ENCODE results near the gene SH3PXD2A. TPM values are rescaled to one million over a fixed set of nuclear protein-coding genes. Genes with fewer than 3 reads are reported as not detected.

Gene SH3PXD2A
- total RNA-seq, 1 donor from 2014 or later = 56.2 TPM

- Histone ChIP-seq H3K4me3 (no peak overlapping the region), H3K4me1 (peaks cover 5% of the 10 kb centered on the region), H3K36me3 (peaks cover 0 to 6% of the 10 kb centered on the region in 2 donors), H3K27me3 (no peaks in the 10 kb centered on the region), H3K27ac (no peak overlapping the region), H3K9me3 (no peaks in the 10 kb centered on the region)
- intact Hi-C loops (cut with DNase I) = no loop called here
- TF ChIP-seq CTCF (IDR thresholded peaks at IDR 0.05) = no peak
- no peak for TF ChIP-seq POLR2A (IDR thresholded peaks at IDR 0.05)
- no peak for TF ChIP-seq POLR2AphosphoS5 (IDR thresholded peaks at IDR 0.05; ENCODE audit: insufficient read depth in 1 of 2, low read depth in 1 of 2)
- no peak for DNase-seq (ENCODE audit: extremely low spot score in 2 of 2)
Observed at GRCh38 chr10:103795634-103796270, 59.6 kb downstream of the SH3PXD2A start.

GRCh38 chr10:103794996-103795395 lies 60.4 kb downstream of the SH3PXD2A start:
- peaks cover 0 to 6% of the 10 kb centered on the region in 2 donors for H3K36me3 ChIP-seq
- H3K27me3 ChIP-seq = no peaks in the 10 kb centered on the region
- no peak overlapping the region for H3K4me3 ChIP-seq
- no peak for TF ChIP-seq CTCF (IDR thresholded peaks at IDR 0.05)
- TF ChIP-seq POLR2A (IDR thresholded peaks at IDR 0.05) = no peak
- no peak for TF ChIP-seq POLR2AphosphoS5 (IDR thresholded peaks at IDR 0.05; ENCODE audit: insufficient read depth in 1 of 2, low read depth in 1 of 2)
- H3K9me3 ChIP-seq = no peaks in the 10 kb centered on the region
- no peak for DNase-seq (ENCODE audit: extremely low spot score in 2 of 2)
- H3K4me1 ChIP-seq = peaks cover 10% of the 10 kb centered on the region
- H3K27ac ChIP-seq = no peak overlapping the region
- intact Hi-C loops (cut with DNase I) = no loop called here

- no peak for TF ChIP-seq POLR2A (IDR thresholded peaks at IDR 0.05)
- TF ChIP-seq CTCF (IDR thresholded peaks at IDR 0.05) = no peak
- TF ChIP-seq POLR2AphosphoS5 (IDR thresholded peaks at IDR 0.05; ENCODE audit: insufficient read depth in 1 of 2, low read depth in 1 of 2) = no peak
- no peak overlapping the region for H3K4me3 ChIP-seq
- intact Hi-C loops (cut with DNase I) = no loop called here
- peaks cover 10% of the 10 kb centered on the region for H3K4me1 ChIP-seq
- no peak for DNase-seq (ENCODE audit: extremely low spot score in 2 of 2)
- no peak overlapping the region for H3K27ac ChIP-seq
- no peaks in the 10 kb centered on the region for H3K27me3 ChIP-seq
- peaks cover 0 to 6% of the 10 kb centered on the region in 2 donors for H3K36me3 ChIP-seq
- no peaks in the 10 kb centered on the region for H3K9me3 ChIP-seq
Observed at GRCh38 chr10:103793920-103794883, 61.2 kb downstream of the SH3PXD2A start.

- H3K27ac ChIP-seq = no peak overlapping the region
- intact Hi-C loops (cut with DNase I) = no loop called here
Observed at GRCh38 chr10:103793429-103793828, 61.9 kb downstream of the SH3PXD2A start.

More at GRCh38 chr10:103793429-103793828, 61.9 kb downstream of the SH3PXD2A start:
- TF ChIP-seq POLR2AphosphoS5 (IDR thresholded peaks at IDR 0.05; ENCODE audit: insufficient read depth in 1 of 2, low read depth in 1 of 2) = no peak
- TF ChIP-seq CTCF (IDR thresholded peaks at IDR 0.05) = no peak
- no peak for TF ChIP-seq POLR2A (IDR thresholded peaks at IDR 0.05)
- H3K9me3 ChIP-seq = no peaks in the 10 kb centered on the region
- no peak overlapping the region for H3K4me3 ChIP-seq
- no peak for DNase-seq (ENCODE audit: extremely low spot score in 2 of 2)
- peaks cover 12% of the 10 kb centered on the region for H3K4me1 ChIP-seq
- no peaks in the 10 kb centered on the region for H3K27me3 ChIP-seq
- peaks cover 0 to 6% of the 10 kb centered on the region in 2 donors for H3K36me3 ChIP-seq
